Putamen (tissue), 1 donor: ENCODE results near the gene MFGE8.
A peak's percentile ranks its signal among the peaks of the same experiment; 100 is the strongest.

Experiments used
- DNase-seq: peaks from one replicate; pipeline ENCODE4 v3.0.0-alpha.2; 2016; ENCODE audit warnings: low spot score

MFGE8 gene

DNA sequence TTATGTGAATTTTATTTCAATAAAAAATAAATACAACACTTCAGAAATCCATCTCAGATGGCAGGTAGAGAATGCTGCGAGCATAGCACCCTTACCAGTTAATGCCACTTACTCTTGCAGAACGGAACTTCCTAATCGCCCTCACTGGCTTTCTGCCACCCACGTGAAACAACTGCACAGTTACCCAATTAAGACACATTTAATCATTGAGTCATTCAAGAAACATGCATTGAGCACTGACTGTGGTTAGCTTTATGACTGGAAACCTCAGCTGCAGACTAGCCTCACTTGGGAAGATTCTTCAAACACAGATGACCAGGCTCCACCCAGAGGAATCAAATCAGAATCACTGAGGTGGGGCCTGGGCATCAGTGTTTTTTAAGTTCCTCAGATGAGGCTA, 5.6 kb upstream of the MFGE8 start:
- no peak for DNase-seq

DNA sequence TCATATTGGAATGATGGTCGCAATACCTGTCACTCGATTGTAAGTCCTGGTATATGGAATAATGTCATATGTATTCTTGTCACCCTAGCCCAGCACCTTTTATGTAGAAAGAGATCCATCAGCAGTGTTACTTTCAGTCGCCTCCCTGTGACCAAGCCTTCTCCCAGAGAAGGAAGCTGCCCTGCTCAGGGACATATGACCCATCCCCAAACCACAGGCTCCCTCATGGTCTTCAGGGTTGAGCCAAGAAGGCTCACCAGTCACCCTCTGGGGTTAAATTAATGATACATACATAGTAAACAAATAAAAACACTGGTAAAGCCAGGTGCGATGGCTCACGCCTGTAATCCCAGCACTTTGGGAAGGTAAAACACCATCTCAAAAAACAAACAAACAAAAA, 4.6 kb upstream of the MFGE8 start:
- DNase-seq: no peak

DNA sequence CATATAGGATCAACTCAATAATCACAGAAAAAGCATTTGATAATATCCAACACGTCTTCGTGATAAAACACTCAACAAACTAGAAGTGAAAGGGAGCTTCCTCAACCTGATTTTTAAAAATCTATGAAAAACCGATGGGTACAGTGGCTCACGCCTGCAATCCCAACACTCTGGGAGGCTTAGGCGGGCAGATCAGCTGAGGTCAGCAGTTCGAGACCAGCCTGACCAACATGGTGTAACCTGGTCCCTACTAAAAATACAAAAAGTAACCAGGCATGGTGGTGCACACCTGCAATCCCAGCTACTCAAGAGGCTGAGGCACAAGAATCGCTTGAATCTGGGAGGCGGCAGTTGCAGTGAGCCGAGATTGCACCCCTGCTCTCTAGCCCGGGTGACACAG, 2.2 kb upstream of the MFGE8 start:
- DNase-seq: no peak

DNA sequence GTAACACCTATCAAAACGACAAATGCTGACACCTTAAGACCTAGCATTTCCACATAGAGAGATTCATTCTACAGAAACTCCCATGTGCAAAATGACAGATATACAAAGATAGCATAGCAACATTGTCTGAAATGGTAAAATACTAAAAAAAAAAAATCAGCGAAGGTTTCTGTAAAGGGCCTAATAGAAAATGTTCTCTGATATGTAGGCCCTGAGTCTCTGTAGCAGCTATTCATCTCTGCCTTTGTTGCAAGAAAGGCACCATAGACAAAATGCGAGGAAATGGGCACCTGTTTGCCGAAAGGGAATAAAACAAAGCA, 631 bp upstream of the MFGE8 start:
- DNase-seq: no peak

DNA sequence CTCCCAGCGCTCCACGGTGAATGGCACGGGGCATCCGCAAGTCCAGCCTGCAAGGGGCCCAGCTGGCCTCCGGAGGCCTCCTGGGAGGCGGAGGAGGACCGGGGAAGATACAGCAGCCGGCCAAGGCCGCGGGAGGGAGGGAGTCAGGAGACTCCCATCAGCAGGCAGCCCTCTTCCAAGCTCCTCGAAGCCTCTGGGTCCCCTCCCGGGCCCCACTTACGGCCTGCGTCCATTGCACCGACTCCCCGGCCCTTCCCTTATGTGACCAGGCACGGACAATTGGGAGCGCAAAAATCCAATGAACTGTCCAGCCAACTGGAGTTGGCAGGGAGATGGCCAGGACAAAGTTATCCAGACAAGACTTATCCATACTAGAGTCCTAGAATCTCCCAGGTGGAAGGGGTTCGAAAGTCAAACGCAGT, 668 bp downstream of the MFGE8 start:
- DNase-seq: no peak

DNA sequence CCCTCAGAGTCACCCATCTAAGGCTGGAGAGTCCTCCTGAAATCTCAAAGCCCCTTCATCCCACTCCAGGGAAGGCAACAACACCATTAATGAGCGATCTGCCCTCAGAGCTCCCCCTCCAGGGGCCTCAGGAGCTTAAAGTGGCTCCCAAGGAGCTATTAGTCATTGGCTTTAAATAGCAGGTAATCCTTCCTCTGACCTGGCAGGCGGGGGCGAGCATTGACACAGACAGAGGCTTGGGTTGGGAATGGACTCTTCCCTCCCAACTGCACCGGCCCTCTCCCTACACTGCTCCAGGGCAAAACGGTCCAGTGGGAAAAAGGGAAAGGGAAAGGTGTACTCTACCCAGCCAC, 1.4 kb downstream of the MFGE8 start:
- no peak for DNase-seq

DNA sequence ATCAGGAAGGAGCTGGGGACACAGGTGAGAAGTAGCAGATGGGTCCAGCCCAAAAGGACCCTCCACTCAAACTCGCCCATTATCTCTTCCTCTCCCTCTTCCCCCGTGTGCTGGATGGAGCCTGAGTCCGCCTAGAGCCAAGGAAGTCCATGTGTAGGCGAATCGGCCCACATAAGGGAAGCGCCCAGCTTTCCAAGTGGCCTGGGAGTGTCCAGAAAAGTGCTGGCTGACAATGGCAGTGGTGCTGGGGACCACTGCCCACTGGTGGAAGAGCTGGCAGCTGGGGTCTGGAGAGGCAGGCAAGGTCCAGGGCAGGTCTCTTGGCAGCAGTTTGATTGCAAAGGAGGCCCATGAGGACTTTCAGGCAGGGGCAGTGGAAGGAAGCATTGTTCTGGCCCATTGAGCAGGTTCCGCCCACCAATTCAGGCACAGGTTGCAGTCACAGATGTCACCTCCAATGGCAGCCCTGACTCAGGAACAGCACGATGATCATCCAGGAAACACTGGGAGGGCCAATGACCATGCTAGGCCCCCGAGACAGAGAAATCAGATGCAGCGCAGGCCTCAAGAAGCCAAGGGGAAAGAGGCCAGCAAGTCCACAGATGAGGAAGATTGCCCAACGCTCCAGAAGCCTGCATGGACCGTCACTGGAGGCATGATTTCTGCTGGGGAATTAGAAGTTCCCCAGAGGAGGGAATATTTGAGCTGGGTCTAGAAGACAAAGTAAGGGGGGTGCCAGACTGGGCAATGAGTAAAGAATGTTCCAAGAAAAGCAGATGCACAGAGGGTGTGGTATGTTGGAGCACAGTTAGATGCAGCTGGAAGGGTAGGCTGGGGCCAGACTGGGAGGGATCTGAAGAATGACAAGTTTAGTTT, 3.0 kb downstream of the MFGE8 start:
- DNase-seq: no peak

DNA sequence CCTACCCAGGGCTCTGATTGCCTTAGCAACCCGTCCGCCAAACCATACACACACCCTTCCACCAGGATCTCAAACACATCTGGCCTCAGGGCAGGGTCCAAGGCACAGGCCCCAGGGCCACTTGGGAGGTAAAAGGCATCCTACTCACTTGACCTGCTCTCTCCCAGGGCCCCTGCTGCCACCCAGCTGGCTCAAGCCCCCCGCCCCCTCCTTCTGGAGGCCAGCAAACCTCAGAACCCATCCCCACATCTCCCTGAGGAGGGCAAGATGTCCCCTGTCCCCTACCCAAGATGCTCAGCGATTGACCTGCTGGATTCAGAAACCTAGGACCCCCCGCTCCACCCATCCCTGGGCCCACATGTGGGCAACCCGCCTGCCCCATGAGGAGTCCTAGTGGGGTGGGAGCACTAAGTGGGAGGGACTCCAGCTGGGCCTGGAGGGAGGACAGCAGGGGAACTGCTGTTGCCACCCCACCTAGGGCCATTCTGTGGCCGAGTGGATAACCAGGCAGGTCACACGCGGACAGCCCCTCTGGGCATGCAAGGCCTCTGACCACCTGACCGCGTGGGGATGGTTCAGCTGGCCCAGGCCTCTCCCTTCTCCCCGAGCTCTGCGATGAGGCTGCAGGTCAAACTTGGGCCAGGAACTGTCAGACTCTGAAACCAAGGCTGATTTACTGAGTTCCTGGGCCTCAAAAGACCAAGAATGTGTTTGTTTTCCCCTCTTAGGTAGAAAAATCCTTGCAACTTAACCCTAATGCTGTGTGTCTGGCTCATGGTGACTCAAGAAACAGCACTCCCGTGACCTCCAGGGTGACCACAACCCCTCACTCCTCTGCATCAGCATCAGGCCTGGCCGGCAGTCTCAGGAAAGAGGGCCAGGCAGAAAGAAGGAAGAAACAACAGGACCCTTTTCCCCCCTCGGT, 4.2 kb downstream of the MFGE8 start:
- DNase-seq: no peak

DNA sequence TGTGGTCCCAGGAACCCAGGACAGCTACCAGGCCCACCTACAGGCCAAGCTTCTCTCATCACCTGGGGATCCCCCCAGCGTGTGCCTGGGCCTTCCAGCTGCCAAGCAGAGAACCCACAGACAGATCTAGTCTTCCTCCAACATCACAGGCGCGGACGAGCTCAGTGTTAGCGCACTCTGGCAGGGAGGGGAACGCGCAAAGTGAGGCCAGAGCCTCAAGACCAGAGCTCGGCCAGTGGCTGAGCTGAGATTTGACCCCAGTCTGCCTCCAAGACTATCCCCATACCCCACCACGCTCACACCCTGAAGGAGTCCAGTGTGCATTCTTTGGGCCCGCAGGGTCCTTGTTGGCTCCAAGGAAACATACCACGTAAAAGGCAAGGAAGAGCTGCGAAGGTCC, 5.1 kb downstream of the MFGE8 start:
- DNase-seq: no peak

DNA sequence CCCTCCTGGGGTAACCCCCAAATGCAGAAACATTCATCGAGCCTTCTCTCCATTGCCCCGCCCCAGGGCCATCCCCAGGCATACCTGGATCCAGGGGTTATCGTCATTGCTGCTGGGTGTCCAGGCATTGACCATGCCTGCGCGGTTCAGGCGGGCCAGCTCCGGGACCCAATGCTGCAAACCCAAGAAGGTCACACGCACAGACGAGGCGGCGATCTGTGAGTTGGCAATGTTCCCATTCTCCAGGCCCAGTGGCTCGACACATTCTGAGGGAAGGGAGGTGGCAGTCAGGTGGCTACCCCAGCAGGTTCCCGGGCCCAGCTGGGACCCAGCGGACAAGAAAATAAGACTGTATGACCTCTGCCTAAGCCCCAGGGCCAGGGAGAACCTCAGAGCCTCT, 6.1 kb downstream of the MFGE8 start:
- no peak for DNase-seq

DNA sequence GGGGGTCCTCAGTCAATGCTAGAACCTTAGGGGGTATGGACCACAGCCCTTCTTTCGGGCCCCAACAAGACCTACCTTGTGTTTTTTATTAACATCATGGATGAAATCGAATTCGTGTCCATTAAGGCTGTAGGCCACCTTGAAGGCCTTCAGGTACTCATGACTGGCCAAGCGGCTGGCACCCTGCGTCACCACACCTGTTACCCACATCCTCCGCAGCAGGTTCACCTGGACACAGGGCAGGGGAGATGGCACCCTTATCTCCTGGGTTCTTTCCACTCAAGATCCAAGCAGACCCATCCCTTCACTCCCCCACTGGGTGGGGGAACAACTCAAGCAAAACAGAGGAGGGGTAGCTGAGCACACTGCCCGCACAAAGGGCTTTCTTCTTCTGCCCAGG, 6.6 kb downstream of the MFGE8 start:
- DNase-seq: no peak

DNA sequence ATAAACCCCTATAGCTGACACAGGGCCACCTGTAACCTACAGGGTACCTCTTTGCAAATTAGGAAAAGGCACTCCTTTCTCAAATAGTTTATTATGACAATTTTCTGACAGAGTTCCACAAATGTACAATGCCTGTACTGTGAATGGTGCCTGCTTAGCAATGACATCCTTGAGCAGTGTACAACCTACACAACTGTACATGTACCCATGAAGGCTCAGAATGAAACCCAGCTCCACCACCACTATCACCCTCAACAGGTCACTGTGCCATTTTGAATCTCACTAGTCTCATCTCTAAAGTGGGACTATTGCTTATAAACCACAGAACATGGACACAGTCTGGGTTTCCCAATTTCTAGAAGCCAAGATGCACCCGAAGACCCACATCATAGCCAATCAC, 7.0 kb downstream of the MFGE8 start:
- no peak for DNase-seq

DNA sequence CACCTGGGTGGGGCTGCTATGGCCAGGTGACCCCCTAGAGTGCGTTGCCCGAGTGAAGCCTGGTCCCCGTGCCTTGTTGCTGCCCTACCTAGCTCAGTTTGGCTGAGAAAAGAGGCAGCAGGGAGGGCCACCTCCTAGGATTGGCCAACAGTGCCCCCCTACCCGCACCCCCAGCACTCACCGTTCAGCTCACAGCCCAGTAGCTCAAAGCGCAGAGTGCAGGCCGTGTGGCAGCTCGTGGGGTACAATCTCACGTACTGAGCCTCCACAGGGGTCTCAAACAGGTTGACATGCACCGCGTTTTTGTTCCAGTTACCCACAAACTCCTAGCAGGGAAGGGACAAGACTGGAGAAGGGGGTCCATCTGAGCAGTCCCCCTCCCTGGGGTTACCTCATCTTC, 7.6 kb downstream of the MFGE8 start:
- no peak for DNase-seq

DNA sequence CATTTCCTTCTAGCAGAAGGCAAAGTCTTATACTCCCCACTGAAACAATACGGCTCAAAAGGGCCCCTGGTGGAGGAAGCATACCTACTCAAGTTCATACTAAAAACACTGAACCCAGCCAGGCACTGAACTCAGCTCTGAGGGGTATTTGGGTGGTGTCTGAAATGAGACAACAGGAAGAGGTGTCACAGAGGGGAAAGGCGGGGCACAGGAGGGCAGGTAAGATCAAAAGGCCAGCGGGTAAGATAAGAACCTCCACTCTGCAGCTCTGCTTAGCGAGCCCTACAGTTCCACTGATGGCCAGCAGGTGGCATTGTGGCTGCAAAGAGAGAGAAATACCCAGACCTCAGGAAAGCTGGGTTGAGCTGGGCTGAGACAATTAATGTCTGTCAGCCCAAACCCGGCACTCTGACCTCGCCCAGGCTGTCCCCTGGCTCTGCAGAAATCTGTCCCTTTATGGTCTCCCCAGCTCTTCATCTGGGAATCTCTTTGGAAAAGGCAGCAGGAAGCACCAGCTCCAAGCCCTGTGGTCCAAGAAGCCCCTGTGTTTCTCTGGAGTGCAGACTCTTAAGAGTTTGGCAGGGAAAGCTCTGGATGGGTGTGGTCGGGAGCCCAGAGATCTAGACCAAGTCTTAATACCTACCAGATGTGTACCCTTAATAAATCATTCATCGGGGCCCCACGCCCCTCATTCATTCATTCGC, 8.4 kb downstream of the MFGE8 start:
- DNase-seq: peak; percentile 67

DNA sequence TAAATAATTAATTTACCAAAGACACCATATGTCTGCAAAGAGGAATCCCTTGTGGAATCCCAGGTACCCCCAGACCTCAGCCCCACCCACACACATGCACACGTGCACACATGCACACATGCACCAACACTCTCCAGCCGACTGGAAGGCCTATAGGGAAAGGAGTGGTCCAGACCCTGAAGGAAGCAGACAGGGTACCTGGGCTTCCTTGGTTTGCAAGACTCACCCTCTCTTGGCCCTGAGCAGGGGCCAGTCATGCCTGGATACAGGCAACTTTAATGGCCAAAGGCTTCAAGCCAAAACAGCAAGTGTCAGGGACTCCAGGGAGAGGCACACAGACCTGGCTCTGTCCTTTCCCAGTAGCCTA, 8.9 kb downstream of the MFGE8 start:
- no peak for DNase-seq

DNA sequence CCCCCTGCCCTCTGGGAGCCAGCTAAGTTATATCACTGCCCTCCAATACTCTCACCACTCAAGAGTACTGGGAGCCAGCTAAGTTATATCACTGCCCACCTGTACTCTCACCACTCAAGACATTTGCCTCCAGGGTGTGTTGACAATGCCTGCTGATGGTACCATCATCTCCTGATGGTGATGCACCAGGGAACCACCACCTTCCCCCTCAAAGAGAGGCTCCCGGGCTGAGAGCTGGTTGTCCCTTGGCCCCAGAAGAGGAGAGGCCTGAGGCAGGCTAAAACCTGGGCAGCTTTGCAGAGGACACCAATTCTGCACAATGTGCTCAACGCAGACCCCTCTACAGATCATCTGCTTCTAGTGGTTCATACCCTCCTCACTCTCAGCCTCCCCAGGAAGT, 10.3 kb downstream of the MFGE8 start:
- DNase-seq: no peak

DNA sequence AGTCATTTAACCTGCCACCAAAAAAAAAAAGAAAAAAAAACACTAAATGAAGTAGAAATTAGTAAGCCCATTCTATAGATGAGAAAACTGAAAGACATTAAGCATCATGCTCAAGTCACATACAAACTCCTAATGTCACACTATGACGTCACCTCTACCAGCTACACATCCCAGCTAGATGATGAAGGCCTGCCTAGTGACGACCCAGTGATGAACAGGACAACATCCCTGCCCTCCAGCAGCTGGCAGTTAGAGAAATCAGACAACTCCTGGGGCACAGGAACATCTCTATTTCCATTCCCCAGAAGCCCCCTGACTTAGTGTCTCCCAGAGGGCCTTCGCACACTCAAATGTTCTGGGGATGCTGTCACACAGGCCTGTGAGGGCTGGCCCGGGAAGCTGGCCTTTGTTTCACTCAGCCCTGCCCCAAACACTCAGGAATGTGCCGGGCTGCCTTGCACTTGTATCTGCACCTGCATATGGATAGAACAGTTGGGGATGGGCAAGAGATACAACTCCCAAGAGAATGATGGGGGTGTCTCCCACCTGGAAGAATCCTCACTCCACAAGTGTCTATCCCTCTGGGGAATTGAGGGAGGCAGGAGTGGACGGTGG, 10.9 kb downstream of the MFGE8 start:
- DNase-seq: no peak

DNA sequence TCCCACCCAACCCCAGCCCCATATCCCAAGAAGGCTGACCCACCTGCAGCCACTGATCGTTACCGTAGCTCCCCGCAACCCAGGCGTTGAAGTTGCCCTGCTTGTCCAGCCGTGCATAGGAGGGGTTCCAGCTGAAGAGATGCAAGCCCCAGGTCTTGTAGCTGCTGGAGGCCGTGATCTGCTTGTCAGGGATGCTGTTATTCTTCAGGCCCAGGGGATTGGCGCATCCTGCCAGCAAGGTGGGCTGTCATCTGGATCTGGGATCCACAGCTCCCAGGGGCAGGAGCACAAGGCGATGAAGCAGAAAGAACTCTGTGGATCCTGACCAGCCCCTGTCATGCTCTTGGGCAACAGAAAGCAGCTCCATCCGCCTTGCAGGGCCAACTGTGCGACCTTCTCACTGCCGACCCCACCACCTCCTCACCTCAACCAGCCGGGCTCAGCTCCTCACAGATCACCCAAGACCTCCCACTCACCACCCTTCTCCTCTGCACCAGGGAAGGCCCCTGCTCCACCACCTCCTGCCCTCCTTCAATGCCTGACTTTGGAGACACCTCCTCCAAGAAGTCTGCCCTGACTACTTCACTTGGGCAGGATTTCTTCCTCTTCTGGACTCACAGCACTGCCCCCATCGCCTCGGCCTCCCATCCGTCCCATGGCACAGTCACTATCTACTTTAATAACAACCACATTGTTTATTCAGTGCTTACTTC, 11.5 kb downstream of the MFGE8 start:
- no peak for DNase-seq

DNA sequence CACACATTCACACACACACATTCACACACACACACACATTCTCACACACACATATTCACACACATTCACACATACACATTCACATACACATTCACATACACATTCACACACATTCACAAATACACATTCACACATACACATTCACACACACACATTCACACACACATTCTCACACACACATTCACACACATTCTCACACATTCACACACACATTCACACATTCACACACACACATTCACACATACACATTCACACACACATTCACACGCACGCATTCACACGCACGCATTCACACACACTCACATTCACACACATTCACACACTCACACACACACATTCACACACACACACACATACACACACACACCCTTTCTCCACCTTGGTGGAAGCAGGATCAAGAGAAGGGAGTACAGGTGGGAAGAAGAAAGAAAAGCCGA, 12.2 kb downstream of the MFGE8 start:
- DNase-seq: no peak

DNA sequence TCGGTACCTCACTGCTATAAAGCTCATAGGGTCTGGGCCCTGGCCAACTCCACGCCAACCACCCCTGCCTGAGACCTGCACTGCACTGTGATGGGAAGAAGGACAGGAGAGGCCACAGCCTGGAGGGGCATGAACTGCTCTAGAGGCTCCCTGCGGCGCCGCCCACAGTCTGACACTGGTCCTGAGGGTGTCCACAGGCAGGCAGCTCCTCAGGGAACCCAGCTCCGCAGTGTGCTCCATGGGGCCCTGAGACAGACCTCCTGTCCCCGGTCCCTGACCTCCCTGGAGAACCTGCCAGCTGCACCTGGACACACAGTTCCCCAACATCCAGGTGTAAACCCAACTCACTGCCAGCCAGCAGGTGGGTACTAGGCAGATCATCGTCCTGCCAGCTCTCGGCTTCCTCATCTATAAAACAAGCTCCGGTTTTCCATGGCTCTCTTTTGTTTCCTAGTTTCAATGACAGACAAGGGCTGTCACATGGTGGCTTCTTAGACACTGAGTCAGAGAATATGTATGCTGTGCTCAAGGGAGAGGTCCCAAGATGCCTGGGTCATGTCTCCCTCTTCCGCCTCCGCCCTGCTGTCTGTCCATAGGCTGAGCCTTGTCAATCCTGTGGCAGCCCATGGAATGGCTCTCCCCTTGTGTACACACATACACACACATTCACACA, 12.7 kb downstream of the MFGE8 start:
- DNase-seq: no peak

DNA sequence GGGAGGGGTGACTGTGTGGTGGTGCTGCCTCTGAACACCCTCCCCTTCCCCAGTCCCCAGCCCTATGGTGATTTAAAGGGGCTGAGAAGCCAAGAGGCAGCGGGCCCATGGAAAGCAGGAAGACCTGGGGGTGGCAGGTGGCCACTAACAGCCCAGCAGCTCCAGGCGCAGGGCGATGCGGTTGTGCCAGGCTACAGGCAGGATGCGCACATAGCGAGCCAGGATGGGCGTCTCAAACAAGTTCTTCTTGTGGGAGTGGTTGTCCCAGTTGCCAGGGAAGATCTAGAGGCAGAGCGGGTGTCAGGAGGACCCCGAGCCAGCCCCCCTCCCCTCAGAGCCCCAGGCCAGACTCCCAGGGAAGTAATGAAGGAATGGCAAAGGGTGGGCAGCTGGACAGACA, 13.9 kb downstream of the MFGE8 start:
- no peak for DNase-seq
